ENCODE results near the gene ZRSR2.

DNA sequence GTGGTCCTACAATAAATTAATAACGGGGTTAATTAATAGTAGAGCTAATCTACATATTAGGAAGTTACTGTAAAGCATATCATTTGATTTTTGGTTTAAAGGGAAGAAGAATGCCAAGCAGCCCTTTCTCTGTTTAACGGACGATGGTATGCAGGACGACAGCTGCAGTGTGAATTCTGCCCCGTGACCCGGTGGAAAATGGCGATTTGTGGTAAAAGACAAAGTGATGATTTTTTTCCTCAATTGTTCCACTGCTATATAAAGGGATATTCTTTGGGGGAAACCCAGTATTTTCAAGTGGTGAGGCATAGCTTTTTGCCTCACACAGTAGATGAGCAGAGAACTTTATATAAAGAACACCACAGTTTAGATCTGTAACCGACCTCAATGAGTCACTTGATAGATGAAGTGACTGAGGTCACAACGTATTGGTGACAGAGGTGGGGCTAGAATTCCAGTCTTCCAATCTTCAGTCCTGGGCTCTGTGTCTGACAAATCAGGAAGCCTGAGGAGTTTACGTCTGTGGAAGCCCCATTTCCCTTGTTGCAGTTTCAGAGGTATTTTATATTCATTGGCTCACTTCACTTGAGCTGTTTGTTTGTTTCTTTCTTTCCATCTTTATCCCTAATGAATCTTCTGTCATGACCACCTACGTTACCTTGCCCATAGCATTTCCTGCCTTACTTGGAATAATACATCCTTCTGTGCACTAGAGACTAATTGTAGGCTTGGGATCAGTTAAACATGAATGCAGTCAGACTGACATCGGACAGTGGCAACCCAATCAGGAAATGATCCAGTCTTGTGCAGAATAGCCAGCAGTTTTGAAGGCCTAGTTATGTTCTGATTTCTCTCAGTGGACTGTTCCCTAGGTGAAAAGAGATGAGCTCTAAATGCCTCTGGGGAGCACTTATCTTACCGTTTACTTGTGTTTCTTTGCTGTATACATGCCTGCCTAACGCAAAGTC lies 30.1 kb downstream of the ZRSR2 start:
- TF ChIP-seq, protein P1, sequence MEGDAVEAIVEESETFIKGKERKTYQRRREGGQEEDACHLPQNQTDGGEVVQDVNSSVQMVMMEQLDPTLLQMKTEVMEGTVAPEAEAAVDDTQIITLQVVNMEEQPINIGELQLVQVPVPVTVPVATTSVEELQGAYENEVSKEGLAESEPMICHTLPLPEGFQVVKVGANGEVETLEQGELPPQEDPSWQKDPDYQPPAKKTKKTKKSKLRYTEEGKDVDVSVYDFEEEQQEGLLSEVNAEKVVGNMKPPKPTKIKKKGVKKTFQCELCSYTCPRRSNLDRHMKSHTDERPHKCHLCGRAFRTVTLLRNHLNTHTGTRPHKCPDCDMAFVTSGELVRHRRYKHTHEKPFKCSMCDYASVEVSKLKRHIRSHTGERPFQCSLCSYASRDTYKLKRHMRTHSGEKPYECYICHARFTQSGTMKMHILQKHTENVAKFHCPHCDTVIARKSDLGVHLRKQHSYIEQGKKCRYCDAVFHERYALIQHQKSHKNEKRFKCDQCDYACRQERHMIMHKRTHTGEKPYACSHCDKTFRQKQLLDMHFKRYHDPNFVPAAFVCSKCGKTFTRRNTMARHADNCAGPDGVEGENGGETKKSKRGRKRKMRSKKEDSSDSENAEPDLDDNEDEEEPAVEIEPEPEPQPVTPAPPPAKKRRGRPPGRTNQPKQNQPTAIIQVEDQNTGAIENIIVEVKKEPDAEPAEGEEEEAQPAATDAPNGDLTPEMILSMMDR (IDR thresholded peaks at IDR 0.05), result no peak
- no peak for TF ChIP-seq RAD21 (IDR thresholded peaks at IDR 0.05; ENCODE audit: low read length)
- no peak for TF ChIP-seq USF2 (IDR thresholded peaks at IDR 0.05; ENCODE audit: borderline replicate concordance, low read depth, low read length)
- TF ChIP-seq YY1 (IDR thresholded peaks at IDR 0.05; ENCODE audit: low read depth), result no peak
- TF ChIP-seq POLR2AphosphoS5 (IDR thresholded peaks at IDR 0.05; ENCODE audit: low read depth, low read length), result no peak
- no peak for TF ChIP-seq TCF12 (IDR thresholded peaks at IDR 0.05)
- no peak for TF ChIP-seq EZH2phosphoT487 (IDR thresholded peaks at IDR 0.05; ENCODE audit: borderline replicate concordance, low read depth)
- no peak for TF ChIP-seq ELF1 (IDR thresholded peaks at IDR 0.05)
- no peak for TF ChIP-seq EP300 (IDR thresholded peaks at IDR 0.05; ENCODE audit: borderline replicate concordance in 1 of 2, low read depth in 1 of 2, low read length in 1 of 2)
- TF ChIP-seq MXI1 (IDR thresholded peaks at IDR 0.05; ENCODE audit: low read depth, low read length), result no peak
- TF ChIP-seq REST (IDR thresholded peaks at IDR 0.05; ENCODE audit: low read depth, low read length), result no peak
- TF ChIP-seq, protein P2, sequence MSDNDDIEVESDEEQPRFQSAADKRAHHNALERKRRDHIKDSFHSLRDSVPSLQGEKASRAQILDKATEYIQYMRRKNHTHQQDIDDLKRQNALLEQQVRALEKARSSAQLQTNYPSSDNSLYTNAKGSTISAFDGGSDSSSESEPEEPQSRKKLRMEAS (IDR thresholded peaks at IDR 0.05; ENCODE audit: low read depth), result no peak
